HG03469 (cell line): ENCODE results near the gene ENPP7.

Experiments used
- ATAC-seq: cut with Tn5 transposase; IDR thresholded peaks from one replicate; pipeline ENCODE4 v1.9.1; 2021; ENCODE audit warnings: mild to moderate bottlenecking, moderate library complexity, moderate number of reproducible peaks; ENCODE audit not compliant: unreplicated experiment

ENPP7 gene

GRCh38 chr17:79702550-79703236 lies 28.1 kb upstream of the ENPP7 start:
- ATAC-seq, result no peak

DNA sequence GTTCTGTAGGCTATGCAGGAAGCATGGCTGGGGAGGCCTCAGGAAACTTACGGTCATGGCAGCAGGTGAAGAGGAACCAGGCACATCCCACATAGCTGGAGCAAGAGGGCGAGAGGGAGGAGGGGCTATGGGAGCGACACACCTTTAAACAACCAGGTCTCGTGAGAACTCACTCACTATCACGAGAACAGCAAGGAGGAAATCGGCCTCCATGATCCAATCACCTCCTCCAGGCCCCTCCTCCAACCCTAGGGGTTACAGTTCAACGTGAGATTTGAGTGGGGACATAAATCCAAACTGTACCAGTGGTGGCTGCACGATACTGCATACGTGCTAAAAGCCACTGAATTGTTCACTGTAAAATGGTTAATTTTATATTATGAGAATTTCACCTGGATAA lies 26.1 kb upstream of the ENPP7 start:
- ATAC-seq, result no peak

GRCh38 chr17:79705674-79706073 lies 25.1 kb upstream of the ENPP7 start:
- no peak for ATAC-seq

DNA sequence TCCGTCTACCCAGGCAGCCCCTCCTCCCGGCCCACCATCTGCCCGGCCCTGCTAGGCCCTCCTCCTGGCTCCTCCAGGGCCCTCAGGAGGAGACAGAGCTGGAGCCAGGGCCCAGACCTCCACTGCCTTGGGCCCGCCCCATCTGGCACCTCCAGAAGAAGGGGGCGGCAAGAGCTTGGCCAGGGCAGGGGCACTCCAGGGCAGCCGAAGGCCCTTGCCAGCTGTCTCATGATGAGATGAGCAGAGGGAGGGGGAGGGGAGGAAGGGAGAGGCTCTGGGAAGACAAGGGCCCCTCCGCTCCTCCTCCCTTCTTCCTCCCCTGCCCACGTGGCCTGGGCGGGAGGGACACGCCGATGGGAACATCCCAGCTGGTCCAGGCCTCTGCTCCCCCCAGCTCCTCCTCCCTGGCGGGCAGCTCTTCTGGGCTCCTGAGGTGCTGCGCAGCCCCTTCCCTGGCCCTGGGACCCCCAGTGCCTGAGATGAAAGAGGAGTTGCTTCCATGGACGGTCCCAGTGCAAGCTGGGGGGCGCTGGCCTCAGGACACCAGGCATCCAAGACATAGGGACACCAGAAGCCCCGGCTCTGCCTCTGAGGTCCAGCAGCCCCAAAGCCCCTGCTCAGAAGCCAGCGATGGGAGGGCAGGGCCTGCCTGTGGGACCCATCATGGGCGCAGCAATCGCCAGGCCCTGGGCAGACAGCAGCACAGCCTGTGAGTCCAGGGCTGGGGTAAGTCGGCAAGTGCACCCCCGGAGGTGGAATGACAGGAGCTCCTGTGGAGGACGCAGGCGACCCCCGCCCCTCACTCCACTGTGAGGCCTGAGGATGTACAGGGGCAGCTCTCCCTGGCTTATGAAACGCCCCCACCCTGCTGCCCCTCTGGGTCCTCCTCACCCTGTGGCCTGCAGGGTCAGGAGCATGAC lies 23.6 kb upstream of the ENPP7 start:
- ATAC-seq, result no peak

GRCh38 chr17:79707931-79708891 lies 22.5 kb upstream of the ENPP7 start:
- no peak for ATAC-seq

- ATAC-seq, result no peak
Observed at GRCh38 chr17:79711715-79712305, 18.9 kb upstream of the ENPP7 start.

DNA sequence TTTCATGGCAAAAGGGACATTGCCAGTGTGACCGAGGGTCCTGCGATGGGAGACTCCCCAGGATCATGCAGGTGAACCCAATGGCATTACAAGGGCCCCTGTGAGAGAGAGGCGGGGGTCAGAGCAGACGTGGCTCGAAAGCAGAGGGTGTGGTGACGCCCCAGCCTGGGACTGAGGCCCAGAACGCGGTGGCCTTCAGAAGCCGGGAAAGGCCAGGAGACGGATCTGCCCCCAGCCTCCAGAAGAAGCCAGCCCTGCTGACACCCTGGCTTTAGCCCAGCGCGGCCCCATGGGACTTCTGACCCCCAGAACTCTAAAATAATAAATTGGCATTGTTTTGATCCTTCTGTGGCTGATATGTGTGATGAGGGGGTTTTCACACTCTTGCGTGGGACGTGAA lies 17.4 kb upstream of the ENPP7 start:
- ATAC-seq, result no peak

GRCh38 chr17:79714176-79715097 lies 16.3 kb upstream of the ENPP7 start:
- no peak for ATAC-seq

- no peak for ATAC-seq
Observed at GRCh38 chr17:79715098-79715942, 15.4 kb upstream of the ENPP7 start.

- no peak for ATAC-seq
Observed at GRCh38 chr17:79715943-79716797, 14.6 kb upstream of the ENPP7 start.

DNA sequence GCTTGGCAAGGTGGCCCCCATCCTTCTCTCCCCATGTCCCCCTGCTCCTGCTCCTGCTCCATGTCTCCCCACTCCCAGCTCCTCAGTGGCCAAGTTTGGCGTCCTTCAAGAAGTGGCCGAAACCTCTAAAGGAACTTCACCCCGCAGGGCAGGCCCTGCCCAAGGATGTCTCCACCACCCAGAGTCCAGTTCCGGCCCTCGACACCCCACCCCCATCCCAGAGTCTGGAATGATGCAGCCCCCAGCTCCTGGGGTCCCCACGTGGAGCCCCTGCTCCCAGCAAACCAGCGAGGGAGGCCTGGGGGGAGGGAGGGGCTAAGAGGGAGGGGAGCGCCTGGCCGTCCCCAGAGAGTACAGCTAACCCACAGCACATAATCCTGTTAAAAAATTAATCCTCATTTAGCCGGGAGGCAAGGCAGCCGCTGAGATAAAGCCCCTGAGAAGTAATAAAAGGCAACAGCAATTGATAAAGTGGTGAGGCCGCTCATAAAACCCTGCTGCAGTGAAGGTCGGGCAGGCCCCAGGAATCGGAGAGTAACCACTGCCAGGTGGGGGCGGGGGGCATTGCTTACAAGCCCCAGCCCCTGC lies 9.9 kb upstream of the ENPP7 start:
- no peak for ATAC-seq

DNA sequence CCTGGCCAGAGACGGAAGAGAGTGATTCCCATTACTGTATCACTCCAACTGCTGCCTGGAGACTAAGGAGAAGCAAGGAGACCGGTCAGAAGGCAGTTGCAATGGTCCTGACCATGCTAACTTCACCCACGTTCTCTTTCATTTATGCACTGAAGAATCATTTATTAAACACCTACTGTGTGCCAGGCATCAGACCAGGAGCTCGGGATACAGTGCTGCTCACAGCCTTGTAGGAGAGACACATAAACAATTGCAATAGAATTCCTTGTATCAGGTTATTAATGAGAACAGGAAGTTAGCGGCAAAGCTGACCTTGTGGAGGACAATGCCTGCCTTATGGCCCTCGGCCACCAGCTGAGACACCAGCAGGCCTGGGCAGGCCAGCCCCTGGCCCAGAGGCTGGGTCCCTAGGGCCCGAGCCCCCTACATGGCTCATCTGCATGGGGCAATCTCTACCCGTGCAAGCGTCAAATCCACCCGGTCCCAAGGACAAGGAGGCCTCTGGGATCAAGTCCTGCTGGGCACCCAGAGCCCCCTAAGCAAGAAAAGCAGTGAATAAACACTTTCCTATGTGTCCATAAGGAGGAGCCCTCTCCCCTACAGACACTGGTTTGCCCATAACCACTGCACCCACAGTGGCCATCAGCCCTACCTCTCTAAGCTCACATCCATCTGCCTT lies 8.6 kb upstream of the ENPP7 start:
- ATAC-seq, result no peak

GRCh38 chr17:79722787-79723186 lies 8.0 kb upstream of the ENPP7 start:
- no peak for ATAC-seq

GRCh38 chr17:79728169-79728907 lies 2.4 kb upstream of the ENPP7 start:
- ATAC-seq, result no peak

- ATAC-seq, result no peak
Observed at GRCh38 chr17:79728908-79729471, 1.8 kb upstream of the ENPP7 start.

DNA sequence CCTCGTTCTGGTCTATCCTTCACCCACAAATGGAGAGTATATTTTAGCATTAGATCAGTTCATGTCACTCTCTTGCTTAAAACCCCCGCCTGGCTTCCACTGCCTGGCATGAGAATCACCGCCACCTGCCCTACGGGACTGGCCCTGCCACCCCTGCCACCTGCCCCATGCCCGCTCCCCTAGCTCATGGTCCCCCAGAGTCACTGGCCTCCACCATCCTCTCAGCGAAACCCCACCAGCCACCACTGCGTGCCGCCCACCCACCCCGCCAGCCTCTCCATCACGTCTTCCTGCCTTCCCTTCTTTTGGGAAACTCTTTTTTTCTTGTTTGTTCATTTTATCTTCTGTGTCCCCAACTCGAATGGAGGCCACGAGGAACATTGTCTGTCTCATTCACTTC lies 982 bp upstream of the ENPP7 start:
- no peak for ATAC-seq
